Measurements from ENCODE around the gene ENTHD1.
A peak's percentile ranks its signal among the peaks of the same experiment; 100 is the strongest.
"Not testable (repeated sequence)": the region's sequence is repeated elsewhere in the genome, so short reads cannot be mapped to it uniquely, and the experiment has no call there.

The ENTHD1 gene

DNA sequence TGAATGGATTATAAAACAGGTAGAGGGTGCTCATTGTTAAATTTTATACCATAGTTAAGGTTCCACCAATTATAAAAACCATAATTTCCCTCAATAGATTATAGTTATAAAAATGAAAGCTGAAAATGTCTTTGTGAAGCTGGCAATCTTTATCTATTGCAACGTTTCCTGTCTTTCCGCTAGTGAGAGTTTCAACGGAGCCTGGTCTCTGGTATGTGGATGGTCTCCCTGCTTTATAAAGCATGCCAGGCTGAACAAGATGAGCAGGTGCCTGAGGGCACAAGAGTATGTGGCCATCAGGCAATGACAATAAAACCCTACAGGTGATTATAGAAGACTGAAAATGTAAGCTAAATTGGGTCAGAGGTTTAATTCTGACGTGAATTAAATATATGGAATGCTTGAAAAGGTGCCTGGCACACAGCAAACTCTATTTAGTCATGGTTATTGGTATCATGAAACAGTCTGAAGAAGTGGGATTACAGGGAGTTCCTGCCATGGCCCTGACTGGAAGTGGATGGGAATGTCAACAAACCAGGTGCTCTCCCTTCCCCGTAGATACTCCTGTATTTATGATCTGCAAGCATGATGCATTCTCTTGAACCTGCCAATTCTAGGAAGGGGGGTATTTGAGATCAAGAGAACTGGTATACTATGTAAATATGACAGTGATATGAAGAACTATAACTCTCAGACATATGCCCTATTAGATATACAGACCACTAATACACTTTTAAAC, 115.7 kb downstream of the ENTHD1 start:
- DNase-seq (ENCODE audit: low read depth): no peak

DNA sequence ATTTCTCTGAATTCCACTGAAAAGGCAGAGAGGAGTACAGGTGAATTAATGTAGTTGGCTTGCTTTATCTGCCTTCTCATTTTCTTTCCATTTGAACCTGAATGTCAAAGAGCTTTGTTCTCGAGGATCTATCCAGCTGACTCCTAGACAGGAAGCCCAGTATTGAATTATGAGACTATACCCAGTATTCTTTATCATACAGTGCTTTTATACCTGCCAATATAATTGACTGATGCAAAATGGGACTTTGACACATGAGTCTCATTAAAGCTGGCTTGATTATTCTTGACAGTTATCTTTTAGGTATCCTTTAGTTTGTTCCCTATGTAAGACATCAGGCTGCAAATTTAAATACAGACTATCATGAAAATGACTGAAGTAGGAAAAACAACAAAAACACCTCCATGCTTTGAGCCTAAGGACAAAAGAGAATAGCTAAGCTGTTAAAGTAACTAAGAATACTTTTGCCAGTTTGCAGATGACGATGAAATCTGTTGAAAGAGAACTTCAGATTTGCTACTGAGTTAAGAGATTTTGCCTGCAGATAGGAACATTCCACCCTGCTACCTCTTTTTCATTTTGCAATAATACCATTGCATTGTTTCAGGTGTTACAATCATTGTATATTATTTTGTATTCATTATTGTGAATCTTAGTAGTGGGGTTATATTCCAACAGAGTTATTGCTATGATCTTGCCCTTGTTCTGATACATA, 117.1 kb downstream of the ENTHD1 start:
- DNase-seq (ENCODE audit: low read depth): no peak

DNA sequence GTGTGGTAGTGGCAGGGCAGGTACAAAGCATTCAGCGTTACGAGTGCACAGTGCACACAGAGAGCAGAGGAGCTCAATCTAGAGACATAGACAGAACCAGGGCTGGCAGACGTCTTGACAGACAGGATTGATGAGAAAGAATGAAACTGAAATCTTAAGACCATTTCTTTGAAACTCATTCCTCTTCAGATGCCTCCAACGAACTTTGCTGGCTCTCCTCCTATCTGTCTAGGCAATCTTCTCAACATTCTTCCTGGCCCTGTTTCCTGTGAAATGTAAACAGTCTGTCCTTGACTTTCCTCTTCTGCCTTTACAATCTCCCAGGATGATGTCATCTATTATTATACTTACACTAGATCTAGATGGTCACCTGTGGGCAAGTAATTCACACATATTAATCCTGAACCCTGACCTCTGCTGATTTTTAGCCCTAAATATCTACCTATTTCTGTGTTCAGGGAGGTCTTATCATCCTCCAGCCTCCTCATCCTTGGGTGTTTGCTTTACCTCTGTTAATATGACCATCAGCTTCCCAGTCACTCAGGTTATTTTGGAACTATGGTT, 119.5 kb downstream of the ENTHD1 start:
- no peak for DNase-seq (ENCODE audit: low read depth)

DNA sequence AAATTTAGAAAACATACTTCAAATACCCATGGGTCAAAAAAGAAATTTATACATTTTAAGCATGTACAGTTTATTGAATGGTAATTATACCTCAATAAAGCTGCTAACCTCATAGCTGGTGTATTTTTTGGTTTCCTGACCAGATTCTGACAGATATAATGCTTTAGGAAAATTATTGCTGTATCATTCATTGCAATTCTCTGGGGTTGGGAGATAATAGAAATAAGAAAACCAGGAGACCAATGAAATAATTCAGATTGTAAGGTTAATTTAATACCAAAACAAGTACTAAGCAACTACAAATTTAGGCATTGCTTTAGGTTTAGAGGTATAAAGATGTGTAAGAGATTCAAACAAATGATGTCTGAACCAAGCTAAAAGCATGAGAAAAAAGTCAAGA, 120.1 kb downstream of the ENTHD1 start:
- no peak for DNase-seq (ENCODE audit: low read depth)

DNA sequence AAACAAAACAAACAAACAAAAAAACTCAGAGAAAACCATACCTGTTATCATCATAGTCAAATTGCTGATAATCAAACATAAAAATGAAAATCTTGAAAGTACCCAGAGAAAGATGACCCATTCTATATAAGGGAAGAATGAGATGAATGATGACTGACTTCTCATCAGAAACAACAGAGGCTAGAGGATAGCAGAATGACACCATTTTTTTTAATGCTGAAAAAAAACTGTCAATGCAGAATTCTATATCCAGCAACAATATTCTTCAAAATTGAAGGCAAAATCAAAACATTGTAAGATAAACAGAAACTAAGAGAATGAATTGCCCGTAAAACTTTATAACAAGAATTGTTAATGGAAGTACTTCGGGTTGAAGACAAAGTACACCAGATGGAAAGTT, 122.1 kb downstream of the ENTHD1 start:
- no peak for DNase-seq (ENCODE audit: low read depth)

DNA sequence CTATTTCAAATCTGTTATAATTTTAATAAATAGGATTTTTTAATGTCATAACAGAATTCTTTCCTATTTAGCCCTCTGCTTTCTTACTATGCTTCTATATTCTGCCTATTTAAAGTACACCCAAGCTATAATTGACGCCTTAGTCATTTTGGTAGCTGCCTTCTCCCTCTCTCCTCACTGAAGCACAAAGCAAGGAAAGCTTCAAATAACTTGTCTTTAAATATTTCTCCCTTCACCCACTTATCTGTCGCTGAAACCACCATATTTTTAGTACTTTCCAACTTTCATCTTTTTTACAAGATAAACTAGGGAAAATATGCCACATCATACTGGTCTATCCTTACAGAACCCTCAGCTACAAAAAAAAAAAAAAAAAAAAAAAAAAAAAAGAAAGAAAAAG, 127.9 kb downstream of the ENTHD1 start:
- no peak for DNase-seq (ENCODE audit: low read depth)

DNA sequence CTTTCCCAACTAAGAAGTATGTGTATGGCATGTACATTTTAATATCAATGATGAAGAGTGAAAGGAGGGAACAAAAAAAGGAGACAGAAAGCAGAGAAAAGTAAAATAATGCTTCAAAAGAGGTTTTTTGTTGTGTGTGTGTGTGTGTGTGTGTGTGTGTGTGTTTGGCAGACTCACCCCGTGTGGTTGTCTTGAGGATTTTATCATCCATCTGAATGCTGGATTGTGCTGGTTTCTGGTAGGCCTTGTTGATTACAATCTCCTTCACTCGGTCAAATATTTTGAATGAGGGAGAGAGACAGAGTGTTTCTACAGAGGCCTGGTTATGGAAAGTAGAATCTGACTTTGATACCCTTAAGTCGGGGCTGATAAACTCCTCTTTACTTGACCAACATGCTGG, 128.5 kb downstream of the ENTHD1 start:
- DNase-seq (ENCODE audit: low read depth): no peak

DNA sequence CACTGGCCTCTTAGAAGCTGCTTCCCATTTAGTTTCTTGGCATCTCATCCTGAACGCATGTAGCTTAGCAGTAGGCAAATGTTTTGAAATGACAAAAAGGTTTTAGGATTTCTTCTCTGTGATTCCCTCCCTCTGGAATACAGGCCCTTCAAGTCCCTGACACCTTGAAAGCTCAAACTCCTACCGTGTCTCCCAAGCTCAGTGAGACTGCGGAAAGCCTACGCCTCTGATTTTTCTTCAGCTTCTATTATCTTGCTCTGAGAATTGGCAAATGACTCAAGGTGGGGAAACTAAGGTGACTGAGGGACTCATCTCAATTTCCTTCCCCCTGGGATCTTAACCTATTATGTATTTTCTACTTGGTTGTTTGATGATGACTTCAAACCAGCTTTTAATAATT, 130.3 kb downstream of the ENTHD1 start:
- no peak for DNase-seq (ENCODE audit: low read depth)

DNA sequence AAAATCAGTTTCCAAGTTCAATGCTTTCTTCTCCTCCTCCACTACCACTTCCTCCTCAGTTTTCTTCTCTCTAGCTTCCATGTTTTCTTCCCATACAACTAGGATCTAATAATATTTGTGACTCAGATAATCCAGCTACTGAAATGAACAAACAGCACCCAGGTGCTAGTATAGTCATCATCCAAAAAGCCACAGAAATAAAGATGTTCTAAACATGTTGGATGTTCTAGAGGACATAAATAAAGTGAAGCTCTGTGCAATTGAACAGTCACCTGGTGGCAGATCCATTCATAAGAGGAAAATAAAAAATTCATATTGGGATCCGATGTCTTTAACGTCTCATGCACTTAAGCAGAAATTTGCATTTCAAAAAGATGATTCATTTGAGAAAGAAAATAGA, 142.8 kb downstream of the ENTHD1 start:
- no peak for DNase-seq (ENCODE audit: low read depth)

DNA sequence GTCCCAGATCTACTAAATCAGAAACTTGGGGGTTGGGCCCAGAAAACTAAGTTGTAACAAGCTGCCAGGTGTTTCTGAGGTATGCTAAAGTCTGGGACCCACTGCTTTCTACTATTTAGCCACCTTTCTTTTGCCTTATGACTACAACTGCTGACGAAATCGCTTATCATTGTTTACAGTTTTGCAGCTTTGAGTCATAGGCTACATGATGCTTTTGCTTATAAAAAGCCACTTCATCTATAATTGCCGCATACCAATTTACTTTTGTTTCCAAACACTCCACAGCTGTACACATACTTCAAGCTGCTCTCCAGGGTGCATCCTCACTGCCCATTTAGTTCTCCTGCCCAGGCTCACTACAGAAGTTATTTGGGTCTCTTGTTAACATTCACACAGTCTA, 144.7 kb downstream of the ENTHD1 start:
- DNase-seq (ENCODE audit: low read depth): peak; percentile 48

DNA sequence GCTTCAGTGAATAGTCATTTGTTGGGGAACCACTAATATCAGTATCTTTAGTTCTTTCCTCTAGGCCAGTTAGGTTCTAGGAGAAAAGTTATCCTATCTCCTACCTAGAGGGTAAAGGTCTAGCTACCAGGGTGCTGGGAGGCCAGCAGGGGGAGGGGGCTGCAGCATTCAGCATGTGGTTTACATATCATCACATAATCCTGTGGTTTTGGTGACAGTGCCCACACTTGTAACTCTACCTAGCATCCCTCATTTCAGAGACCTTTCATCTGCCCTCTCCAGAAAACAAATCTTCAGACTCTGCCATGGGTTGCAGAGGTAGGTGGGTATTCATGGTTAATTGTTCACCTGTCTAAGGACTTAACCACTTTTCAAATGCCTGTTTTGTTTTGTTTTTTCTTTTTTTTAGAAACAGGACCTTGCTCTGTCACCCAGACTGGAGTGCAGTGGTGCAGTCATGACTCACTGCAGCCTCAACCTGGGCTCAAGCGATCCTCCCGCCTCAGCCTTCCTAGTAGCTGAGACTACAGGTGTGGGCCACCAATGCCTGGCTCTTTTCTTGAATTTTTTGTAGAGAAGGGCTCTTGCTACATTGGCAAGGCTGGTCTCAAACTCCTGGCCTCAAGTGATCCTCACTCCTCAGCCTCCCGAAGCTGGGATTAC, 146.8 kb downstream of the ENTHD1 start:
- DNase-seq (ENCODE audit: low read depth): no peak

DNA sequence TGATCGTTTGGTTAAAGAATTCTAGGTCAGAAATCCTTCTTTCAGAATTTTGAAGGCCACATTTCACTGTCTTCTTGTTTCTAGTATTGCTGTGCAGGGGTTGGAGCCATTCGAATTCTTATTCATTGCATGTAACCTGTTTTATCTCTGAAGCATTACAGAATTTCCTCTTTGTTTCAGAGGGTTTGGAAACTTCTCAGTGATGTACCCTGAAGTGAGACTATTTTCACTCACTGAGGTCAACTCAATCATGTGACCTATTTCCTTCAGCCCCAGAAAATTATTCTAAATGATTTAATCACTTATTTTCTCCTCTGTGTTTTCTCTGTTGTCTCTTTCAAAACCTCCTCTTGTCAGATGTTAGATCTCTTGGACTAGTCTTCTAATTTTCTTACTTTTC, 147.8 kb downstream of the ENTHD1 start:
- no peak for DNase-seq (ENCODE audit: low read depth)

DNA sequence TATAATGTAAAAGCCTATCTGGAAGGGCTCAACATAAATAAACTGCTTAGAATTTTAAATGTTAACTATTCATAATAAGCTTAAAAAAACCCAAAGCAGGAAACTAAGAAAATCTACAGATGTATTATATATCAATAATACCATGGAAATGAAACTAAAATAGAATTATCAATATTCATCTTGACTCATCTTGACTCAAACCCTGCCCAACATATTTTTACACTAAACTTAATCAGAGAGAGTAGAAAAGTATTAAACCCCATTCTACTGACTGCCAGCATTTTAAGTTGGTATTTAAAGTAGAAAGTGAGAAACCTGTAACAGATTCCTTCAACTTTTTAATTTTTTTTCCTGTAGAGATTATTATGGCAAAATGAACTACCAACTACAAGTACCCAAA, 149.2 kb downstream of the ENTHD1 start:
- no peak for DNase-seq (ENCODE audit: low read depth)

DNA sequence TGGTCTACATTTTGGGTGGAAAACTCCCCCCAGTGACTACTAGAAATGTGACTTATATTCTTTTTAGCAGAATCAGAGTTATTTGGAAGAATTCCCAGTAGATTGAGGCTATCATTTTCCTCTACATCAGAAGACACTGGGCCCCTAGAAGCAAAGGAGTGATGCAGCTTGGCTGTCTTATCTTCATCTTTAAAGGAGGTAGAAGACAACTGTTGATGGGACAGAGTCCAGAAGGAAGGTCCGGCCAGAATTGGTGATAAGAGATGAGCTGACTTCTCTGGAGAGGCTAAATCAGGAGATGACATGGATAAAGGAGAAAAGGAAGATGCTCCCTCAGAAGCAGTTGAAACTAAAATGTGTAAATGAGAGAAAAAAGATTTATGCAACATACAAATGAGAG, 149.6 kb downstream of the ENTHD1 start:
- DNase-seq (ENCODE audit: low read depth): no peak

DNA sequence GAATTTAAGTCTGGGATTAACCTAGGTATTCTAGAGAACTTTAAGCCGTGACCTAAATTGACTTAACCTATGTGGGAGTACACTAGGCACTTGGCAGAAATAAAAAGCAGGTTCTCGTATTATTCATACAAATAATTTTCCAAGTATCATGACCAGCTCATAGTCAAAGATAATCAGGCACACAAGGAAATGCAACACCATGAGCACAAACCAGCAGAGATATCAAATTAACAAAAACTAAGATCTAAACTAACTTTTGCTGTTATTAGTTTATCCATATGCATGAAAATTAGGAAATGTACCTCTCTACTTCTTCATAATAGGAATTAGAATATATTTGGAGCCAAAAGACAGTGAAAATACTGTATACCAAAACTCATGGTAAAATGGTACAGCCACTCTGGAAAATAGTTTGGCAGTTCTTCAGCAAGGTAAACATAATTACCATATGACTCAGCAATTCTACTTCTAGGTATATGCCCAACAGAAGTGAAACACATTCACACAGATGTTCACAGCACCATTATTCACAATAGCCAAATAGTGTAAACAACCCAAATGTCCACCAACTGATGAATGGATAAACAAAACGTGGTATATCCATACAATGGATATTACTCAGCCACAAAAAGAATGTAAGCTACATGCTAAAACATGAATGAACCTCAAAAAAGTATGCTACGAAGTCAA, 154.1 kb downstream of the ENTHD1 start:
- DNase-seq (ENCODE audit: low read depth): no peak

DNA sequence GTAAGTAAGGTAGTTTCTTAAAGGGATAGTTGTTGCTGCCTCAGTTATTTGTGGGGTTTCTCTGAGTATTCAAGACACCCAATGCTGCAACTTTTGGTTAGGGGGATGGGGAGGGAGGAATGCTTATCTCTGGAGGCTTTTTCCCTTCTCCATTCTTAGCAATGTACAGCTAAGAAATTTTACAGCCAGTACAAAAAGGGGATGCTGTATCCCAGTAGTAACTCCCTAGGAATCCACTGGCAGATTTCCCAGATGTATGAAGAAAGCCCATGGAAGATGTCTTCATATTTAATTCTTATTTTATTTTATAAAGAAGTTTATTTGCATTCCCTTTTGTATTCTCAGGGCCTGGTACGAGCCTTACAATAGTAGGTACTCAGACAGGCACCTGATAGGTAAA, 154.8 kb downstream of the ENTHD1 start:
- DNase-seq (ENCODE audit: low read depth): peak; percentile 42

DNA sequence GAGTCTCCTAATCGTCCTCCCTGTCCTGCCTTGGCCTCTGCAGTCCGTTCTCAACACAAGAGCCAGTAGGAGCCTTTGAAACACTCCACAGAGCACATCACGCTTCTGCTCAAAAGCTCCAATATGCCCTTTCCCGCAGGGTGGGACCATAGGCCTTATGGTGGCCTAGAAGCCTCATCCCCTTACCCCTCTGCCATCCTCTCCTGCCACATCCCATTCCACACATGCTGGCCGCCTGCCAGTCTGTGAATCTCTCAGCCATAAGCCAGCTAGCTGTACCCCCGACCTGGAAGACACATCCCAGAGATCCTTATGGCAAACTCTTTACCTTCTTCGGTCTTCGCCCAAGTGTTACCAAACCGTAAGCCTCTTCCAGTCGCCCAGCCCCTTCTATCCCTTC, 157.8 kb downstream of the ENTHD1 start:
- no peak for DNase-seq (ENCODE audit: low read depth)

DNA sequence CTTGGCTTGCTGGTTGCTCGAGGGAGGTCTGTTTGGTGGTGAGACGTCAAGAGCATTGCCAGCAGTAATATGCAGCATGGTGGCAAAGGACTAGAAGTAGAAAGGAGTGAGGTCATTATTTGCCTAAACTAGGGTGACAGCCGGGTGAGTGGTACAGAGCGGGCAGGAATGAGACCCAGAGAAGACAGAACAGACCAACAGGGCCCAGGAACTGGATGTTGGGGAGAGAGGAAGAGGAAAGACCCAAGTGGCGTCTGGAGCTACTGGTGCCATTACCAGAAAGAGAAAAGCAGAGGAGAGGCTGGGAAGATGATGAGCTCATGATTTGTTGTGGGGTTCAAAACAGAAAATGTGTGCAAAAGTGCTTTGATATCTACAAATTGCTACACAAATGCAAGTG, 158.7 kb downstream of the ENTHD1 start:
- no peak for DNase-seq (ENCODE audit: low read depth)

DNA sequence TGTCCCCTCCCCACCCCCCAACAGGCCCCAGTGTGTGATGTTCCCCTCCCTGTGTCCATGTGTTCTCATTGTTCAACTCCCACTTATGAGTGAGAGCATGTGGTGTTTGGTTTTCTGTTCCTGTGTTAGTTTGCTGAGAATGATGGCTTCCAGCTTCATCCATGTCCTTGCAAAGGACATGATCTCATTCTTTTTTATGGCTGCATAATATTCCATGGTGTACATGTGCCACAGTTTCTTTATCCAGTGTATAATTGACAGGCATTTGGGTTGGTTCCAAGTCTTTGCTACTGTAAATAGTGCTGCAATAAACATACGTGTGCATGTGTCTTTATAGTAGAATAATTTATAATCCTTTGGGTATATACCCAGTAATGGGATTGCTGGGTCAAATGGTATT, 159.5 kb downstream of the ENTHD1 start:
- not testable (repeated sequence) for DNase-seq (ENCODE audit: low read depth)

DNA sequence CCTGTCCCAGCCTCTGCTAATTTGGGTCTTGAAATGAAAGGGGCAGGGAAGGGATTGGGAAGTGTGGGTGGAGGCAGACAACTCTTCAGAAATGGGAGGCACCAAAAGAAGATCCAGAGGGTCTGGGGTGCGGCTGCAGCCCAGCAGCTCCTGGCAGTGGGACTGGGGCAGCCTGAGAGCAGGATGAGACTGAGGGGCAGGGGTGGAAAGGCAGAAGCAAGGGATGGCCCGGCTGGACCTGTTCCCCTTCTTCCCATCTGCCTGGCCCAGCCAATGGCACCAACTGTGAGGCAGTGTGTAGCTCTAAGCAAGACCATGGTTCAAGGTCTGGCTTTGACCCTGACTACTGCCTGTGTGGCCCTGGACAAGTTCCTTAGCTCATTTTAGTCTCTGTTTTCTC, 160.4 kb downstream of the ENTHD1 start:
- DNase-seq (ENCODE audit: low read depth): no peak

DNA sequence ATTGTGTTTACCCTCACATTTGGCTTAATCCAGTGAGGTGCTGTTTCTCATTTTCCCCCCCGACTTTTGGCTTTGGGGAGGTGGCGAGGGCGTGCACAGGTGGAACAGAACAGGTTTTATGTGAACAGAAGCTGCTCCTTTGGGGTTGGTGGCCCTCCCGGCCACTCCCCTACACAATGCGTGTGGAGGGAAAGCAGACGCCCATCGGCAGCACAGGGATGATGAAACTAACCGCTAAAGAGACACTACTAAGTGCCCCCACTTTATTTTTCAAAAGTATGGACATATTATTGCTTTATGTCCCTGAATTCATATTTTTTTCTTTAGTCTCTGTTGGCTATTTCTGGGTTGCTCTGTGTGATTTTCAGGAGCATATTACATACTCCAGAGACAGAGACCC, 160.9 kb downstream of the ENTHD1 start:
- DNase-seq (ENCODE audit: low read depth): no peak

DNA sequence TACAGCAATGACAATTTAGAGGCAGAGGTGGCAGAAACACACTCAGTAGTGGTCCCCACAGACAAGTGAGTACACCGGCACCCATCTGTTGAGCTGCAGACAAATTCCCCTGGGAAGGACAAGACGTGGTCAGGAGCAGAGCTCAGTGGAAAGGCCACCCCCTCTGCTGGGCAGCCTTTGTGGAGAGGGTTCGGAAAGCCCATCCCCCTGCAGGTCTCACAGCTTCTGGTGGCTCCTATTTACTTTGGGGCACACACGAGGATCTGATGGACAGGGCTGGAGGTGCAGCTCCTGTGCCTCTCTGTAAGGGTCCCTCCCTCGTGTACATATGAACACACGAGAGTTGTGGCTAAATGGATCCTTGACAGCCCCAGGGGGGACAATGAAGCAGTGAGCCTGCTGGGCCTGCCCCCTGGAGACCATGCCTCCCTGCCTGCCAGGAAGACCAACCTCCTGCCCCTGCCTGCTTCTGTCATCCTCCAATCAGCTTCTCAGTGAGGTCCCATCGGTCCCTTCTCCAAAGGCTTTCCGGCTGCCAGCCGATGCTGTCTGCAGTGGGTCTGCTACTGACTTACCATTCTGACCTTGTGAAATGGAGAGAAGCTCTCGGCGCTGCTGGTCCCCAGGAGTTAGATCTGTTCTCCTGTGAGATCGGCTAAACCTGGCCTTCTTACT, 161.5 kb downstream of the ENTHD1 start:
- DNase-seq (ENCODE audit: low read depth): no peak

All from fibroblast of gingiva (primary cell).